IMR-90 (cell line): ENCODE results near the gene MACROD1. TPM values are rescaled to one million over a fixed set of nuclear protein-coding genes. Genes with fewer than 3 reads are reported as not detected.

Source experiments
- ATAC-seq: fragments of 200-7000 bp; cut with Tn5 transposase; 2 replicates; pipeline ENCODE4 v1.9.1; 2020; ENCODE audit warnings: low read depth, mild to moderate bottlenecking, moderate library complexity
- BruUV-seq: library from RNA; stranded (reverse); fragments of 400-500 nt; replicated peaks from 2 replicates; lab custom pipeline; 2021; lab: Mats Ljungman, UMichigan
- CTCF ChIA-PET: fragments of 300-600 bp; formaldehyde crosslinking; extraction: SDS; loops from one replicate; lab custom pipeline; 2021; ENCODE audit warnings: antibody characterized with exemption; lab: Yijun Ruan, JAX
- POLR2A ChIA-PET: fragments of 300-600 bp; sonication (Branson Sonifier 250); formaldehyde crosslinking; loops from one replicate; lab custom pipeline; 2022; ENCODE audit warnings: antibody characterized with exemption; ENCODE audit not compliant: unreplicated experiment; lab: Charles Lee
- DNase-seq: peaks from one replicate; pipeline ENCODE4 v3.0.0; 2013
- H2AFZ ChIP-seq: replicated peaks from 2 replicates; pipeline ENCODE3; 2013; ENCODE audit warnings: low read length, mild to moderate bottlenecking; ENCODE audit not compliant: poor library complexity
- H2AK5ac ChIP-seq: 2 replicates; pipeline ENCODE4 v1.6.1; 2013; ENCODE audit warnings: low read depth, low read length, inconsistent platforms
- H2AK9ac ChIP-seq: replicated peaks from 2 replicates; pipeline ENCODE3; 2013; ENCODE audit warnings: mild to moderate bottlenecking, low read depth, low read length, moderate library complexity; ENCODE audit not compliant: poor library complexity
- H2BK120ac ChIP-seq: 2 replicates; pipeline ENCODE4 v1.6.1; 2013; ENCODE audit warnings: low read depth, low read length, inconsistent platforms
- H2BK15ac ChIP-seq: 3 replicates; pipeline ENCODE4 v1.6.1; 2013; ENCODE audit warnings: low read depth, low read length, inconsistent platforms
- H2BK20ac ChIP-seq: 2 replicates; pipeline ENCODE4 v1.6.1; 2013; ENCODE audit warnings: low read depth, mild to moderate bottlenecking, inconsistent platforms, low read length, moderate library complexity
- H2BK5ac ChIP-seq: 2 replicates; pipeline ENCODE4 v1.6.1; 2013; ENCODE audit warnings: mild to moderate bottlenecking, low read depth, low read length, inconsistent platforms; ENCODE audit not compliant: poor library complexity, severe bottlenecking
- H3K14ac ChIP-seq: replicated peaks from 2 replicates; pipeline ENCODE4 v1.6.1; 2013; ENCODE audit warnings: low read depth, low read length, inconsistent platforms
- H3K18ac ChIP-seq: 2 replicates; pipeline ENCODE4 v1.6.1; 2013; ENCODE audit warnings: low read depth, low read length, control low read depth
- H3K23ac ChIP-seq: 2 replicates; pipeline ENCODE4 v1.6.1; 2013; ENCODE audit warnings: low read depth, low read length, inconsistent platforms
- H3K27ac ChIP-seq: 2 replicates; pipeline ENCODE4 v1.5.1; 2013; ENCODE audit warnings: mild to moderate bottlenecking, control low read depth, low read length; ENCODE audit not compliant: insufficient read depth
- H3K27me3 ChIP-seq: 2 replicates; pipeline ENCODE4 v1.6.1; 2013; ENCODE audit warnings: low read length; ENCODE audit not compliant: control insufficient read depth, insufficient read depth
- H3K36me3 ChIP-seq: 2 replicates; pipeline ENCODE4 v1.6.1; 2013; ENCODE audit warnings: low read length, mixed read lengths; ENCODE audit not compliant: control insufficient read depth, insufficient read depth
- H3K4ac ChIP-seq: 2 replicates; pipeline ENCODE4 v1.6.1; 2013; ENCODE audit warnings: low read depth, low read length, inconsistent platforms
- H3K4me1 ChIP-seq: 2 replicates; pipeline ENCODE4 v1.6.1; 2013; ENCODE audit warnings: low read length, mixed read lengths; ENCODE audit not compliant: control insufficient read depth, insufficient read depth
- H3K4me2 ChIP-seq: 2 replicates; pipeline ENCODE4 v1.6.1; 2013; ENCODE audit warnings: low read depth, mild to moderate bottlenecking, control low read depth, low read length, moderate library complexity
- H3K4me3 ChIP-seq: 2 replicates; pipeline ENCODE4 v1.5.1; 2013; ENCODE audit warnings: low read depth, mild to moderate bottlenecking, control low read depth, low read length, moderate library complexity; ENCODE audit not compliant: insufficient read depth
- H3K56ac ChIP-seq: 2 replicates; pipeline ENCODE4 v1.6.1; 2013; ENCODE audit warnings: low read length, inconsistent platforms; ENCODE audit not compliant: insufficient read depth; ENCODE audit errors: extremely low read depth
- H3K79me1 ChIP-seq, 2 experiments: 2 replicates each; pipeline ENCODE4 v1.6.1; 2013; ENCODE audit warnings: low read length in 2 of 2, inconsistent platforms in 1 of 2, low read depth in 1 of 2
- H3K9ac ChIP-seq: 2 replicates; pipeline ENCODE4 v1.6.1; 2013; ENCODE audit warnings: low read depth, low read length, control low read depth
- H3K9me1 ChIP-seq: 2 replicates; pipeline ENCODE4 v1.6.1; 2013; ENCODE audit warnings: low read length, inconsistent platforms; ENCODE audit not compliant: insufficient read depth
- H3K9me3 ChIP-seq: 2 replicates; pipeline ENCODE4 v1.6.1; 2013; ENCODE audit warnings: low read length; ENCODE audit not compliant: control insufficient read depth, insufficient read depth
- H4K20me1 ChIP-seq: 2 replicates; pipeline ENCODE4 v1.6.1; 2013; ENCODE audit warnings: low read length, inconsistent platforms; ENCODE audit not compliant: insufficient read depth
- H4K5ac ChIP-seq: 2 replicates; pipeline ENCODE4 v1.6.1; 2013; ENCODE audit warnings: mild to moderate bottlenecking, low read depth, low read length, control low read depth
- H4K8ac ChIP-seq, 2 experiments: 2 replicates each; pipeline ENCODE4 v1.6.1; 2013; ENCODE audit warnings: low read depth in 2 of 2, low read length in 2 of 2, control low read depth in 1 of 2, inconsistent platforms in 1 of 2
- H4K91ac ChIP-seq: 2 replicates; pipeline ENCODE4 v1.6.1; 2013; ENCODE audit warnings: low read depth, low read length, inconsistent platforms; ENCODE audit not compliant: insufficient read depth
- BHLHE40 ChIP-seq: fragments of 150-350 bp; IDR thresholded peaks from 2 replicates; pipeline ENCODE4 v1.6.1; 2016; ENCODE audit warnings: mild to moderate bottlenecking, low read depth, low read length
- CEBPB ChIP-seq: IDR thresholded peaks from 2 replicates; pipeline ENCODE4 v1.6.1; 2012; ENCODE audit warnings: low read depth, low read length, improper control_type of control experiment
- CHD1 ChIP-seq: IDR thresholded peaks from 2 replicates; pipeline ENCODE4 v1.6.1; 2012; ENCODE audit warnings: low read depth, low read length, improper control_type of control experiment
- CTCF ChIP-seq: conservative IDR thresholded peaks from 2 replicates; pipeline ENCODE4 v1.5.1; 2012; ENCODE audit warnings: mild to moderate bottlenecking, low read depth, low read length, improper control_type of control experiment
- ELK1 ChIP-seq: fragments of 150-350 bp; IDR thresholded peaks from 2 replicates; pipeline ENCODE4 v1.6.1; 2016; ENCODE audit warnings: low read depth, mild to moderate bottlenecking, low read length, moderate library complexity, borderline replicate concordance
- FOS ChIP-seq: fragments of 150-350 bp; IDR thresholded peaks from 2 replicates; pipeline ENCODE4 v1.6.1; 2016; ENCODE audit warnings: low read depth, low read length
- MAFK ChIP-seq: IDR thresholded peaks from 2 replicates; pipeline ENCODE4 v1.6.1; 2012; ENCODE audit warnings: low read depth, low read length, improper control_type of control experiment
- NFE2L2 ChIP-seq: fragments of 150-350 bp; IDR thresholded peaks from 2 replicates; pipeline ENCODE4 v1.6.1; 2016; ENCODE audit warnings: low read depth, mild to moderate bottlenecking, low read length
- POLR2A ChIP-seq: IDR thresholded peaks from 2 replicates; pipeline ENCODE4 v1.6.1; 2012; ENCODE audit warnings: mild to moderate bottlenecking, low read depth, low read length
- RAD21 ChIP-seq: IDR thresholded peaks from 2 replicates; pipeline ENCODE4 v1.6.1; 2012; ENCODE audit warnings: low read length, improper control_type of control experiment
- RCOR1 ChIP-seq: IDR thresholded peaks from 2 replicates; pipeline ENCODE4 v1.6.1; 2012; ENCODE audit warnings: mild to moderate bottlenecking, low read length, improper control_type of control experiment; ENCODE audit not compliant: insufficient replicate concordance
- RFX5 ChIP-seq: IDR thresholded peaks from 2 replicates; pipeline ENCODE4 v1.8.0; 2012; ENCODE audit warnings: low read depth, mild to moderate bottlenecking, low read length, moderate library complexity
- SMC3 ChIP-seq: fragments of 150-350 bp; IDR thresholded peaks from 2 replicates; pipeline ENCODE4 v1.6.1; 2016; ENCODE audit warnings: low read depth, mild to moderate bottlenecking, antibody characterized with exemption, low read length, moderate library complexity
- USF2 ChIP-seq: fragments of 150-350 bp; IDR thresholded peaks from 2 replicates; pipeline ENCODE4 v1.6.1; 2017; ENCODE audit warnings: mild to moderate bottlenecking, antibody characterized with exemption, low read length, low read depth
- WGBS, 2 experiments: methylation state at CpG; one replicate each; pipeline versions ENCODE4 v1.1.5 to v1.1.7; 2013; ENCODE audit warnings: missing lambda C conversion rate in 2 of 2; ENCODE audit not compliant: insufficient read length in 1 of 2; ENCODE audit errors: extremely low coverage in 2 of 2; 5-methylcytosine and 5-hydroxymethylcytosine counted together
- dilution Hi-C: fragments of 300-500 bp; cut with HindIII; formaldehyde crosslinking; loops from one replicate; pipeline ENCODE4 v1.14.3; 2018; ENCODE audit warnings: low sequenced_read_pairs; ENCODE audit not compliant: unreplicated experiment
- in situ Hi-C: fragments of 300-500 bp; cut with MboI; formaldehyde crosslinking; loops from 3 replicates; pipeline ENCODE4 v1.14.3; 2019; ENCODE audit warnings: low sequenced_read_pairs, inconsistent platforms, mixed read lengths
- intact Hi-C: fragments of 100-400 bp; cut with micrococcal nuclease; formaldehyde crosslinking; loops from 2 replicates; pipeline ENCODE4 v1.10.0; 2022
- polyA plus RNA-seq, 3 experiments: library from polyadenylated mRNA; depleted of rRNA; stranded (reverse); fragments of >200 nt; gene quantifications; 2 replicates each; pipeline ENCODE4 v1.2.3, GENCODE V29; 2012; ENCODE audit warnings: low replicate concordance in 1 of 3
- total RNA-seq: library from RNA; depleted of rRNA; stranded (reverse); fragments of >200 nt; gene quantifications from 2 replicates; pipeline ENCODE4 v1.2.3, GENCODE V29; 2012

MACROD1 gene
- total and polyA plus RNA-seq, 2 of the 4 experiments (the other 2 are of a cell fraction) = 2.5 to 9.3 TPM

- no peak for DNase-seq
- H2BK5ac ChIP-seq = no peak overlapping the region
- H3K4me3 ChIP-seq = no peak overlapping the region
- no peaks in the 10 kb centered on the region for H3K79me1 ChIP-seq
- H3K4me2 ChIP-seq = no peak overlapping the region
- H4K20me1 ChIP-seq = no peaks in the 10 kb centered on the region; the same call in 1 of the 2 replicates
- H3K9ac ChIP-seq = no peak overlapping the region
- H3K56ac ChIP-seq = no peak overlapping the region
- peaks cover 4% of the 10 kb centered on the region; the same call in 1 of the 2 replicates for H3K4me1 ChIP-seq
- no peak overlapping the region for H2BK20ac ChIP-seq
- TF ChIP-seq SMC3 = no peak
- no peak for TF ChIP-seq CHD1
- no peak for TF ChIP-seq FOS
- TF ChIP-seq CTCF = no peak
- TF ChIP-seq CEBPB = no peak
- TF ChIP-seq ELK1 = no peak
- TF ChIP-seq POLR2A = no peak
- TF ChIP-seq RFX5 = no peak
- TF ChIP-seq MAFK = no peak
- no peak for TF ChIP-seq RAD21
- no peak for TF ChIP-seq BHLHE40
- no peak for TF ChIP-seq NFE2L2
- TF ChIP-seq USF2 = no peak
- TF ChIP-seq RCOR1 = no peak
- no peaks in the 10 kb centered on the region for H3K9me1 ChIP-seq
- H4K91ac ChIP-seq = no peak overlapping the region
- intact Hi-C loops (no loop called here), dilution Hi-C loops (no loop called here), in situ Hi-C loops (no loop called here)
- H2AK9ac ChIP-seq = no peak overlapping the region
- BruUV-seq = no TSS peak
- 92% methylated on average over 9 of the region's 17 CpGs; no CpG with 5 or more reads in 1 of the 2 experiments for WGBS, 2 experiments
- no peak overlapping the region for H3K18ac ChIP-seq
- CTCF ChIA-PET = no interaction called here
- H3K27me3 ChIP-seq = no peaks in the 10 kb centered on the region
- H2AK5ac ChIP-seq = peak overlapping the region; percentile 20; the same call in 1 of the 2 replicates
- no peaks in the 10 kb centered on the region for H3K9me3 ChIP-seq
- H2BK120ac ChIP-seq = no peak overlapping the region
- H2BK15ac ChIP-seq = no peak overlapping the region
- no peak overlapping the region for H3K27ac ChIP-seq
- H4K5ac ChIP-seq = no peak overlapping the region
- no peak overlapping the region for H2AFZ ChIP-seq
- no peaks in the 10 kb centered on the region for H3K36me3 ChIP-seq
- H3K14ac ChIP-seq = no peak overlapping the region
- ATAC-seq = no peak
- H3K23ac ChIP-seq = no peak overlapping the region
- POLR2A ChIA-PET = interaction anchor here (0.5 kb wide), 1 partner anchor 111 kb away, joined by 9 read pairs; no protein-coding TSS in a partner anchor
- no peak overlapping the region for H4K8ac ChIP-seq
- H3K4ac ChIP-seq = no peak overlapping the region
These were observed 32.8 kb downstream of the MACROD1 start for GRCh38 chr11:64132982-64133705.
